ENCODE measurements around the gene RETREG2. TPM values are rescaled to one million over a fixed set of nuclear protein-coding genes. Genes with fewer than 3 reads are reported as not detected.

RETREG2 gene
- total and polyA plus RNA-seq, 2 of the 8 experiments (the other 6 are each of a cell fraction or from before 2014, with no cell fraction given) = 51.3 to 67.4 TPM

DNA sequence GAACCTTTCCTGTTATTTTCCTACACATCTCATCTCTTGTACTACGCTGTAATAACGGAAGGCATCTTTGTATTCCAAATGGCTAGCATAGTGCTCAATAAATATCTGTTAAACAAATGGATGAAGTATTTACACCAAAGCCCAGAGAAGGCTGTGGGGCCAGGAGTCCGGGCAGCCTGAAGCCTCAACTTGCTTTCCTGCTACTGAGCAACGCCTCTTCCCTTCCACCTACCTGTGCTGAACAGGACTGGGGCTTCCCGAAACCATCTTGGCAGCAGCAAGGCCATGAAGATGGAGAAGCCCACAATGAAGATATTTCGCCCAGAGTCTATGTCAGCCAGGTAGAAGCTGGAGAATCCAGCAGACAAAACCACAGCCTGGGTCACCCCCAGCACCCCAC, 14.9 kb upstream of the RETREG2 start (continued):
- TF ChIP-seq, protein P1, sequence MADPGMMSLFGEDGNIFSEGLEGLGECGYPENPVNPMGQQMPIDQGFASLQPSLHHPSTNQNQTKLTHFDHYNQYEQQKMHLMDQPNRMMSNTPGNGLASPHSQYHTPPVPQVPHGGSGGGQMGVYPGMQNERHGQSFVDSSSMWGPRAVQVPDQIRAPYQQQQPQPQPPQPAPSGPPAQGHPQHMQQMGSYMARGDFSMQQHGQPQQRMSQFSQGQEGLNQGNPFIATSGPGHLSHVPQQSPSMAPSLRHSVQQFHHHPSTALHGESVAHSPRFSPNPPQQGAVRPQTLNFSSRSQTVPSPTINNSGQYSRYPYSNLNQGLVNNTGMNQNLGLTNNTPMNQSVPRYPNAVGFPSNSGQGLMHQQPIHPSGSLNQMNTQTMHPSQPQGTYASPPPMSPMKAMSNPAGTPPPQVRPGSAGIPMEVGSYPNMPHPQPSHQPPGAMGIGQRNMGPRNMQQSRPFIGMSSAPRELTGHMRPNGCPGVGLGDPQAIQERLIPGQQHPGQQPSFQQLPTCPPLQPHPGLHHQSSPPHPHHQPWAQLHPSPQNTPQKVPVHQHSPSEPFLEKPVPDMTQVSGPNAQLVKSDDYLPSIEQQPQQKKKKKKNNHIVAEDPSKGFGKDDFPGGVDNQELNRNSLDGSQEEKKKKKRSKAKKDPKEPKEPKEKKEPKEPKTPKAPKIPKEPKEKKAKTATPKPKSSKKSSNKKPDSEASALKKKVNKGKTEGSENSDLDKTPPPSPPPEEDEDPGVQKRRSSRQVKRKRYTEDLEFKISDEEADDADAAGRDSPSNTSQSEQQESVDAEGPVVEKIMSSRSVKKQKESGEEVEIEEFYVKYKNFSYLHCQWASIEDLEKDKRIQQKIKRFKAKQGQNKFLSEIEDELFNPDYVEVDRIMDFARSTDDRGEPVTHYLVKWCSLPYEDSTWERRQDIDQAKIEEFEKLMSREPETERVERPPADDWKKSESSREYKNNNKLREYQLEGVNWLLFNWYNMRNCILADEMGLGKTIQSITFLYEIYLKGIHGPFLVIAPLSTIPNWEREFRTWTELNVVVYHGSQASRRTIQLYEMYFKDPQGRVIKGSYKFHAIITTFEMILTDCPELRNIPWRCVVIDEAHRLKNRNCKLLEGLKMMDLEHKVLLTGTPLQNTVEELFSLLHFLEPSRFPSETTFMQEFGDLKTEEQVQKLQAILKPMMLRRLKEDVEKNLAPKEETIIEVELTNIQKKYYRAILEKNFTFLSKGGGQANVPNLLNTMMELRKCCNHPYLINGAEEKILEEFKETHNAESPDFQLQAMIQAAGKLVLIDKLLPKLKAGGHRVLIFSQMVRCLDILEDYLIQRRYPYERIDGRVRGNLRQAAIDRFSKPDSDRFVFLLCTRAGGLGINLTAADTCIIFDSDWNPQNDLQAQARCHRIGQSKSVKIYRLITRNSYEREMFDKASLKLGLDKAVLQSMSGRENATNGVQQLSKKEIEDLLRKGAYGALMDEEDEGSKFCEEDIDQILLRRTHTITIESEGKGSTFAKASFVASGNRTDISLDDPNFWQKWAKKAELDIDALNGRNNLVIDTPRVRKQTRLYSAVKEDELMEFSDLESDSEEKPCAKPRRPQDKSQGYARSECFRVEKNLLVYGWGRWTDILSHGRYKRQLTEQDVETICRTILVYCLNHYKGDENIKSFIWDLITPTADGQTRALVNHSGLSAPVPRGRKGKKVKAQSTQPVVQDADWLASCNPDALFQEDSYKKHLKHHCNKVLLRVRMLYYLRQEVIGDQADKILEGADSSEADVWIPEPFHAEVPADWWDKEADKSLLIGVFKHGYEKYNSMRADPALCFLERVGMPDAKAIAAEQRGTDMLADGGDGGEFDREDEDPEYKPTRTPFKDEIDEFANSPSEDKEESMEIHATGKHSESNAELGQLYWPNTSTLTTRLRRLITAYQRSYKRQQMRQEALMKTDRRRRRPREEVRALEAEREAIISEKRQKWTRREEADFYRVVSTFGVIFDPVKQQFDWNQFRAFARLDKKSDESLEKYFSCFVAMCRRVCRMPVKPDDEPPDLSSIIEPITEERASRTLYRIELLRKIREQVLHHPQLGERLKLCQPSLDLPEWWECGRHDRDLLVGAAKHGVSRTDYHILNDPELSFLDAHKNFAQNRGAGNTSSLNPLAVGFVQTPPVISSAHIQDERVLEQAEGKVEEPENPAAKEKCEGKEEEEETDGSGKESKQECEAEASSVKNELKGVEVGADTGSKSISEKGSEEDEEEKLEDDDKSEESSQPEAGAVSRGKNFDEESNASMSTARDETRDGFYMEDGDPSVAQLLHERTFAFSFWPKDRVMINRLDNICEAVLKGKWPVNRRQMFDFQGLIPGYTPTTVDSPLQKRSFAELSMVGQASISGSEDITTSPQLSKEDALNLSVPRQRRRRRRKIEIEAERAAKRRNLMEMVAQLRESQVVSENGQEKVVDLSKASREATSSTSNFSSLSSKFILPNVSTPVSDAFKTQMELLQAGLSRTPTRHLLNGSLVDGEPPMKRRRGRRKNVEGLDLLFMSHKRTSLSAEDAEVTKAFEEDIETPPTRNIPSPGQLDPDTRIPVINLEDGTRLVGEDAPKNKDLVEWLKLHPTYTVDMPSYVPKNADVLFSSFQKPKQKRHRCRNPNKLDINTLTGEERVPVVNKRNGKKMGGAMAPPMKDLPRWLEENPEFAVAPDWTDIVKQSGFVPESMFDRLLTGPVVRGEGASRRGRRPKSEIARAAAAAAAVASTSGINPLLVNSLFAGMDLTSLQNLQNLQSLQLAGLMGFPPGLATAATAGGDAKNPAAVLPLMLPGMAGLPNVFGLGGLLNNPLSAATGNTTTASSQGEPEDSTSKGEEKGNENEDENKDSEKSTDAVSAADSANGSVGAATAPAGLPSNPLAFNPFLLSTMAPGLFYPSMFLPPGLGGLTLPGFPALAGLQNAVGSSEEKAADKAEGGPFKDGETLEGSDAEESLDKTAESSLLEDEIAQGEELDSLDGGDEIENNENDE (IDR thresholded peaks at IDR 0.05; ENCODE audit: insufficient replicate concordance, low read length) = no peak
- TF ChIP-seq KDM1A (IDR thresholded peaks at IDR 0.05; ENCODE audit: borderline replicate concordance, low read length) (no peak), CEBPB (IDR thresholded peaks at IDR 0.05; ENCODE audit: low read depth, low read length) (no peak), POU5F1 (IDR thresholded peaks at IDR 0.05; ENCODE audit: low read depth, low read length) (no peak), CBX8 (IDR thresholded peaks at IDR 0.05; ENCODE audit: borderline replicate concordance, low read depth, low read length) (no peak), BACH1 (IDR thresholded peaks at IDR 0.05; ENCODE audit: low read length) (no peak)

All from H1 (cell line).